ENCODE data around the gene SDK2. TPM values are rescaled to one million over a fixed set of nuclear protein-coding genes. Genes with fewer than 3 reads are reported as not detected.
A peak's percentile ranks its signal among the peaks of the same experiment; 100 is the strongest.

SDK2 gene
- polyA plus RNA-seq, 3 donors = 0.01 TPM; not detected in 2

DNA sequence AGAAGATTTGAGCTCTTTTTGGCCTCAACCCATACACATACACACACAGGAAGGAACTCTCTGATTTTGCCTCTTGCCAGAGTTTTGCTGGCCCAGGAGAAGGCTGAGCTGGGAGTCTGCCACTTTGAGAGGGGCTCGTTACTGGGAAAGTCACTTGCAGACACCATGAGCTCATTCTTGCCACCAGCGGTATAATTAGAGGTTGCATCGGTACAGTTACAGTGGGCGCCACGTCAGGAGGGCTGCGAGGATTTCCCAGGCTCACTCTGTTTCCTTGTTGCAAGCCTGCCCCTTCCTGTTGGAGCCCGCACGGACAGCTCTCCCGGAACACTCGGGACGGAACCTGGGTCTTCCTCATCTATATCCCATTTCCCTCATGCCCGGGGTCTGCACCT, 3.1 kb upstream of the SDK2 start:
- no peaks in the 10 kb centered on the region for H3K79me2 ChIP-seq (ENCODE audit: insufficient read depth, low read length)
- DNase-seq = no peak
- no peak overlapping the region for H3K27ac ChIP-seq (ENCODE audit: low read depth in 1 of 2, low read length in 2 of 2)
- no peak overlapping the region for H3K9ac ChIP-seq (ENCODE audit: insufficient read depth, low read length, poor library complexity, severe bottlenecking)
- Mint-ChIP-seq H3K9me3 (peaks cover 0 to 9% (median 4%) of the 10 kb centered on the region in 7 donors), H3K4me3 (peak overlapping the region in 1 of 2 donors; percentile 75), H3K27ac (no peak overlapping the region), H3K4me1 (peaks cover 14% of the 10 kb centered on the region), H3K36me3 (peaks cover 0 to 4% of the 10 kb centered on the region in 2 donors), H3K27me3 (ENCODE audit: low read depth in 3 of 3) (peaks cover 51 to 61% (median 52%) of the 10 kb centered on the region in 3 donors)
- TF ChIP-seq, protein P1, sequence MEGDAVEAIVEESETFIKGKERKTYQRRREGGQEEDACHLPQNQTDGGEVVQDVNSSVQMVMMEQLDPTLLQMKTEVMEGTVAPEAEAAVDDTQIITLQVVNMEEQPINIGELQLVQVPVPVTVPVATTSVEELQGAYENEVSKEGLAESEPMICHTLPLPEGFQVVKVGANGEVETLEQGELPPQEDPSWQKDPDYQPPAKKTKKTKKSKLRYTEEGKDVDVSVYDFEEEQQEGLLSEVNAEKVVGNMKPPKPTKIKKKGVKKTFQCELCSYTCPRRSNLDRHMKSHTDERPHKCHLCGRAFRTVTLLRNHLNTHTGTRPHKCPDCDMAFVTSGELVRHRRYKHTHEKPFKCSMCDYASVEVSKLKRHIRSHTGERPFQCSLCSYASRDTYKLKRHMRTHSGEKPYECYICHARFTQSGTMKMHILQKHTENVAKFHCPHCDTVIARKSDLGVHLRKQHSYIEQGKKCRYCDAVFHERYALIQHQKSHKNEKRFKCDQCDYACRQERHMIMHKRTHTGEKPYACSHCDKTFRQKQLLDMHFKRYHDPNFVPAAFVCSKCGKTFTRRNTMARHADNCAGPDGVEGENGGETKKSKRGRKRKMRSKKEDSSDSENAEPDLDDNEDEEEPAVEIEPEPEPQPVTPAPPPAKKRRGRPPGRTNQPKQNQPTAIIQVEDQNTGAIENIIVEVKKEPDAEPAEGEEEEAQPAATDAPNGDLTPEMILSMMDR (IDR thresholded peaks at IDR 0.05) = no peak
- 96% methylated on average over 9 of the region's 12 CpGs for WGBS (ENCODE audit: insufficient coverage)
- peaks cover 21 to 29% of the 10 kb centered on the region in 2 donors for H3K4me1 ChIP-seq (ENCODE audit: control insufficient read depth in 1 of 2, insufficient read depth in 2 of 2, low read length in 2 of 2)
- H2AFZ ChIP-seq (ENCODE audit: insufficient read depth, low read depth, low read length, poor library complexity, severe bottlenecking) = no peak overlapping the region
- peaks cover 0 to 17% of the 10 kb centered on the region in 2 donors for H3K9me3 ChIP-seq (replicated peaks in 1 of 2; ENCODE audit: control insufficient read depth in 1 of 2, insufficient read depth in 1 of 2, low read length in 2 of 2)
- no peak overlapping the region for H3K4me2 ChIP-seq (replicated peaks; ENCODE audit: extremely low read depth, low read length, poor library complexity, severe bottlenecking)
- H3K36me3 ChIP-seq (replicated peaks in 1 of 2; ENCODE audit: control insufficient read depth in 1 of 2, insufficient read depth in 2 of 2, low read length in 2 of 2) = no peaks in the 10 kb centered on the region
- H3K4me3 ChIP-seq (replicated peaks in 1 of 3; ENCODE audit: low read depth in 2 of 3, low read length in 3 of 3) = no peak overlapping the region
- H3K27me3 ChIP-seq (ENCODE audit: control insufficient read depth in 2 of 2, insufficient read depth in 2 of 2, low read length in 2 of 2) = peaks cover 43 to 47% of the 10 kb centered on the region in 2 donors
- H4K20me1 ChIP-seq (ENCODE audit: insufficient read depth, low read length) = no peaks in the 10 kb centered on the region
- intact Hi-C loops (cut with micrococcal nuclease) = no loop called here

DNA sequence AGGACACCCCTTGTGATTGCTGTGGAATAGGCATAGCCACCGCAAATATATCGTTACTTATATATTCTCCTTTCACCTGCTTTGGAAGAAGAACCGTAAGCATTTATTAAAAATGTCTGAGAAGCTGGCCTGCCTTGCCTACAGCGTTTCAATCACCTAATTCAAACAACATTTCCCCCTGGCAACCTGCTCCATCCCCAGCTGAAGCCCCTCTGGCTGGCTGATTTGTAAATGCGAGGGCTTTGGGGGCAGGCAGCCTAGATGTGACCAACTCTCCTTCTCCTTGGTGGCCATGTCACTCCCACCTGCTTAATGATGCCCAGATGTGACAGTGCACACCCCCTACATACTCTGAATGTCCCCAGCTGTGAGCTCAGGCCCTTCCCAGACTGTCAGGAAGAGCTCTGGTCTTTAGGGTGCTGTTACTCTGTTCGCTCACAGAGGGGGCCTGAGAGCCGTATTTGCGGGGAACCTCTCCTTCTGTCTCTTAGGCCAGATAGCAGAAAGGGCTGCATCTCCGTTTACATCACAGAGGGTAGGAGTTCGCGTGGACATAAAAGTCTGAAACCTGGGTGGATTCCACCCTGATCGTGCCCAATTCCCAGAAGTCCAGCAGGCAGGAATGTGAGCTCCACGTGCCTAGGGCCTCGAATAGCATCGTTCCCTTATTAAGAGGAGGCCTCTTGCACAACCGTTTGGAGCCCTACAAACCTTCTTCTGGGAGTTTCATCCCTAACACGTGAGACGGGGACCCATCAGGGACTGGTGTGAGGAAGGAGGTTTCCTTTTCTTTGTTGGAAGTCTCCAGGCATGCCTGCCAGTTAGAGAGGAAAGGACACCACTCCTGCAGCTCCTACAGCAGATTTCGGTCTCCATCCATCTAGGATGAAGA, 2.4 kb upstream of the SDK2 start:
- intact Hi-C loops (cut with micrococcal nuclease) = no loop called here
- H3K4me3 ChIP-seq (replicated peaks in 1 of 3; ENCODE audit: low read depth in 2 of 3, low read length in 3 of 3) = no peak overlapping the region
- peaks cover 0 to 9% (median 4%) of the 10 kb centered on the region in 7 donors for H3K9me3 Mint-ChIP-seq
- H3K4me1 ChIP-seq (ENCODE audit: control insufficient read depth in 1 of 2, insufficient read depth in 2 of 2, low read length in 2 of 2) = peaks cover 21 to 29% of the 10 kb centered on the region in 2 donors
- no peak overlapping the region for H3K4me2 ChIP-seq (replicated peaks; ENCODE audit: extremely low read depth, low read length, poor library complexity, severe bottlenecking)
- H3K36me3 ChIP-seq (replicated peaks in 1 of 2; ENCODE audit: control insufficient read depth in 1 of 2, insufficient read depth in 2 of 2, low read length in 2 of 2) = no peaks in the 10 kb centered on the region
- H3K9ac ChIP-seq (ENCODE audit: insufficient read depth, low read length, poor library complexity, severe bottlenecking) = no peak overlapping the region
- H3K27me3 ChIP-seq (ENCODE audit: control insufficient read depth in 2 of 2, insufficient read depth in 2 of 2, low read length in 2 of 2) = peaks cover 50 to 53% of the 10 kb centered on the region in 2 donors
- H3K9me3 ChIP-seq (replicated peaks in 1 of 2; ENCODE audit: control insufficient read depth in 1 of 2, insufficient read depth in 1 of 2, low read length in 2 of 2) = peaks cover 0 to 18% of the 10 kb centered on the region in 2 donors
- peaks cover 56 to 68% (median 57%) of the 10 kb centered on the region in 3 donors for H3K27me3 Mint-ChIP-seq (ENCODE audit: low read depth in 3 of 3)
- TF ChIP-seq, protein P1 (IDR thresholded peaks at IDR 0.05) = no peak
- H3K36me3 Mint-ChIP-seq = peaks cover 0 to 4% of the 10 kb centered on the region in 2 donors
- DNase-seq = no peak
- H2AFZ ChIP-seq (ENCODE audit: insufficient read depth, low read depth, low read length, poor library complexity, severe bottlenecking) = no peak overlapping the region
- H4K20me1 ChIP-seq (ENCODE audit: insufficient read depth, low read length) = no peaks in the 10 kb centered on the region
- WGBS (ENCODE audit: insufficient coverage) = 70% methylated on average over 15 of the region's 19 CpGs
- no peak overlapping the region for H3K27ac ChIP-seq (ENCODE audit: low read depth in 1 of 2, low read length in 2 of 2)
- peak overlapping the region; percentile 39 to 75 for H3K4me3 Mint-ChIP-seq
- peak overlapping the region in 3 of 7 donors; percentile 42 to 63 (median 44) for H3K27ac Mint-ChIP-seq
- no peaks in the 10 kb centered on the region for H3K79me2 ChIP-seq (ENCODE audit: insufficient read depth, low read length)
- H3K4me1 Mint-ChIP-seq = peaks cover 18% of the 10 kb centered on the region
